Measurements from ENCODE around the gene HELB.

The HELB gene

DNA sequence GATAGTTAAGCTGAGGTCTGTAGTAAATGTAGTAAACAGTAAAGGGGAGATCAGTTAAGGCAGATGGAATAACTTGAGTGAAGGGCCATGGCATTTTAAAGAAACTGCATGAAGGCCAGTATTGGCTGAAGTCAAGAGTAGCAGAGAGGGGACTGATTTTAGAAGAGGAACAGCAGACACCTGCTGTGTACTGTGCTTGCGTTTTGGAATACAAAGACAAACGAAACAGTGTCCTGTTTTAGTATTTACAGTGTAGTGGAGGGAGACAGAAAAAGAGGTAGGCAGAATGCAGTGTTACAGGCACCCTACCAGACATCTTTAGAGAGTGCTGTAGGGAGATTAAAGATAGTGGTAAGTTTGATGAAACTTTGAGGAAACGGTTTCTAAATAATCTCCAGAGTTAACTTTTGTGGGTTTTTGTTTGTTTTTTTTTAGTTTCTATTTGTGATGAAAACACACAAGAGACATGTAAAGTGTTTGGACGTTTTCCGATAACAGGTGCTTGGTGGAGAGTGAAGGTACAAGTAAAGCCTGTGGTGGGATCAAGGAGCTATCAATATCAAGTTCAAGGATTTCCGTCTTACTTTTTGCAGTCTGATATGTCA is 2.1 kb downstream of the HELB start:
- DNase-seq, result no peak

- DNase-seq, result no peak
Measured at GRCh38 chr12:66309606-66310005, 7.3 kb downstream of the HELB start.

- DNase-seq, result no peak
Measured at GRCh38 chr12:66312189-66312588, 9.9 kb downstream of the HELB start.

GRCh38 chr12:66314278-66314677 is 12.0 kb downstream of the HELB start:
- DNase-seq, result no peak

DNA sequence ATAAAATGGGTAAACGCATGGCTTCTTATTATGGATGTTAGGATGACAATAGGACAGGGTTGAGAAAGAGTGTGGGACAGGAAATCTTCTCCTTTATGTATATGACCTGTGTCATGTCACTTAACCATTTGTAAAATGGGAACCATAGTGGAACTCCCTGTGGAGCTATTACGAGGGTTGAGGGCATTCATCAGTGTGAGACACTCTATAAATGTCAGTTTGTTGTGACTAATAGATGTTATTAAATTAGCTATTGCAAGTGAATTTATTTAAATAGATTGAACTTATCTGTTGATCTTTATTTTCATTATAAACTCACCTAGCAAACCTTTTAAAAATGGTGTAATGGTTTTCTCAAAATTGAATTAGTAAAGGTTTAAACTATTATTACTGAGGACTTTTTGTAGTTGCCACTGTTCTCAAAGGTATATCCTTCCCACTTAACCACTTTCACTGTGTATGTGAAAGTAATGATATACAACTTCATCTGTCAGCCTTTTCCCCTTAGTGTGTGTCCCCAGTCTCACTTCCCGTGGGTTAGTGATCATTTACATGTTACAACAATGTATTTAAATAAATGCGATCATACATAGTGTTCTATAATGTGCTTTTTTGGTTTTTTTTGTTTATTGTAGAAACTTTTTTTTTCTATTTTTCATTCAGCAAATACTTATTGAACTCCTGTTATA is 17.1 kb downstream of the HELB start:
- DNase-seq, result no peak

GRCh38 chr12:66320996-66321395 is 18.7 kb downstream of the HELB start:
- no peak for DNase-seq

DNA sequence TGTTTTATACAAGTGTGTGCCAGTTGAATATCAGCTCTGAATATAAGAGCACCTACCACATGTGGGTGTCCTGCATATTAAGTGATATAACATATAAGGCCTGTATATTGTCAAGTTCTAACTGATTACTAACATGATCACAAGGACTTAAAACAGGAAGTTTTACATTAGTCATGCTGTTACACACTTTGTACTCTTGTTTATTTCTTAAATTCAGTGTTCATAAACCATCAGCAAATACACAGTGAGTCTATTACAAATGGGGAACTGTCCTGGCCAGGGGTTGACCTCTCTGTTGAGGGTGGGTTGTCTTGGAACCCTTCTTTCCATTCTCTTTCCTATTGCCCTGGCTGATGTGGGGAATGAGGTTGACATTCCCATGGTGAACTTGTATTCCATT is 19.1 kb downstream of the HELB start:
- DNase-seq, result no peak

DNA sequence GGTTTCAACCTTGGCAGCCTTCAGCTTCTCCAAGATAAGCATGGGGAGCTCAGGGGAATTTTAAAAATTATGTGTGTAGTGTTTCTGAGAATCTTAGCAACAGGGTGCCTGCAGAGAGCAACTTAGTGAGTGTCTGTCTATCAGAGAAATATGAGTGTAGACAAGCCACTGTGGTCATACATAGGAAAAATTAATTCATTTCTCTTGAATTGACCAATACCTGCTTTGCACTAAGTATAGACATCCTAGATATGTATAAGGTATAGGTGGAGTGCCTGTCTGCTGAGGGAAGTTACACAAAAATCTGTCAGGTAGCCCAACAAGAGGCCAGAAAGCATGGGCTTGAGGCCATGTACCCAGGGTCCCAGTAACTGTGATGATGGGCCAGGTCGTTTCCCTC is 20.7 kb downstream of the HELB start:
- no peak for DNase-seq

DNA sequence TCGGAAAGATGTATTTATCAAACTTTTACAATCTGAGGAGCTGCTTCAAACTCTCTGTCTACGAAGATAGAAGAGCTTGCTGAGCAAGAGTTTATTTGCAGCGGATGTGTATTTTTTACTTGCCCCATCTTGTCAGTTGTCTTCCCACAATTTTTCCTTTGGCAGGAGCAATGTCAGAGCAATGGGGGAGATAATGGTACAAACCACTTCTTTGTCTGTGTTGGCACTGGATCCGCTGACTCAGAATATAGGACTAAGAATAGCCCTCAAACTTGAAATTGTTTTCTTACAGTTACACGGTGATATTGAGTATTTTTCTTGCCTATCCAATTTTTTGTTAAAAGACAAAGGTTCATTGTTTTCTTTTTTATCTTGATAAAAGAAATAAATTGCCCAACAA is 27.6 kb downstream of the HELB start:
- no peak for DNase-seq

DNA sequence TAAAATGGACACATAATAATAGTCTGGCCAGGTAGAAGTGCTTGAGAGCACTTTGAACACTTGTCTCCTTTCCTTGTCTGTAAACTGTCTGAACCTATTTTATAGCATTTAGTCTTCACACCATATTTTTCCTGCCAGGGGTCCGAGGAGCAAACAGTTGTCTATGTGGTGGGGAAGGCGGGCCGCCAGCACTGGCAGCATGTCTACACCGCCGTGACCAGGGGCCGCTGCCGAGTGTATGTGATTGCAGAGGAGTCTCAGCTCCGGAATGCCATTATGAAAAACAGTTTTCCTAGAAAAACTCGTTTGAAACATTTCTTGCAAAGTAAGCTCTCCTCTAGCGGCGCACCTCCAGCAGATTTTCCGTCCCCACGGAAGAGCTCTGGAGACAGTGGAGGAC is 28.7 kb downstream of the HELB start:
- no peak for DNase-seq

DNA sequence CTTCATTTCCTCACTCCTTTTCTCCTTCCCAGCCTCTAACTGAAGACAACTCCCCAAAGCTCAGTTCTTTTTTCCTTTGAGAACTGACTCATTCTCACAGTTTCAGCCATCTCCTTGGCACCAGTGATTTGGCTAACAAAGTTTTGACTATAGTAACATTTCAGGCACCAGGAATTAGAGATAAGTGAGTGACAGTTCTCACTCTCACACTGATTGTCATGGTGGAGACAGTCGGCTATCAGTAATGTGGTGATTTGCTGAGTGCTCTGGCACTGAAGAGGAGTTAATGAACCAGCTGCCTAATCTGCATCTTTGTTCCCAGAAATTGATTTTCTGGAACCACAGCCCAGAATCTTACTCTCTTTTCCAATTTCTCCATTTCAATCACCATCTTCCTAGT is 29.5 kb downstream of the HELB start:
- DNase-seq, result no peak

GRCh38 chr12:66335746-66336145 is 33.5 kb downstream of the HELB start:
- DNase-seq, result no peak

GRCh38 chr12:66337381-66338010 is 35.2 kb downstream of the HELB start:
- DNase-seq, result no peak

DNA sequence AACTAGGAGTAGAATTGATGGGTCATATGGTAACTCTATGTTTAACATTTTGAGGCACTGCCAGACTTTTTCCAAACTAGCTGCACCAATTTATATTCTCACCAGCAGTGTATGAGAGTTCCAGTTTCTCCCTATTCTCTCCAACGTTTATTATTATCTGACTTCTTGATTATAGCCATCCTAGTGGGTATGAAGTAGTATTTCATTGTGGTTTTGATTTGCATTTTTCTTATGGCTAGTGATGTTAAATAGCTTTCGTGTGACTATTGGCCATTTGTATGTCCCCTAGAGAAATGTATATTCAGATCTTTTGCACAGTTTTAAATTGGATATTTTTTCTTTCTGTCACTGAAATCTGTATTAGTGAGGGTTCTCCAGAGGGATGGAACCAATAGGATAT is 37.8 kb downstream of the HELB start:
- DNase-seq, result no peak

DNA sequence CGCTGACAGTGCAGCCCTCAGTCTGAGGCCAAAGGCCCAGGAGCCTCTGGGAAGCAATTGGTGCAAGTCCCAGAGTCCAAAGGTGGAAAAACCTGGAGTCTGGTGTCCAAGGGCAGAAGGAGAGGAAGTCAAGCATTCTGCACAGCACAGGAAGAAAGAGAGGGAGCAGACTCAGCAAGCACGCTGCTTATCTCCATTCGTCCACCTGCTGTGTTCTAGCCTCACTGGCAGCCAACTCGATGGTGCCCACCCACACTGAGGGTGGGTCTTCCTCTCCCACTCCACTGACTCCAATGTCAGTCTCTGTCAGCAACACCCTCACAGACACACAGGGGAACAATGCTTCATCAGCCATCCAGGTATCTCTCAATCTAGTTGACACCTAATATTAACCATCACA is 38.8 kb downstream of the HELB start:
- DNase-seq, result no peak

DNA sequence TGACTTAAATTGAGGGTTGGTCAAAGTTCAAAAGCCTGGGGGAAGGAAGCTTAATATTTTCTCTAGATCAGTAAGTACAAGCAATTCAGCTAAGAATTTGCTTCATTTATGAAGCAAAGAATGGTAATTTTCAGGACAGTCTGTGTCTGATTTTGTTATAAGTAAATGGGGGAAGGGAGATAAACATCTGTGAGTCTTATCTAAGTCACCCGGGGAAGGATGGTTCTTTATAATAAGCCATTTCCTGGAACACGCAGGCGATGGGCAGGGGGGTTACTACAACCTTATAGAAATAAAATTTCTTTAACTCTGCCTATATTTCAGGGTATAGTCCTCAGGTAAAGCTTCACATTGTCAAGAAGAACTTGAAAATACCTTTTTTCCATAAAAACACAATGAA is 42.9 kb downstream of the HELB start:
- DNase-seq, result no peak

GRCh38 chr12:66345956-66346355 is 43.7 kb downstream of the HELB start:
- no peak for DNase-seq

DNA sequence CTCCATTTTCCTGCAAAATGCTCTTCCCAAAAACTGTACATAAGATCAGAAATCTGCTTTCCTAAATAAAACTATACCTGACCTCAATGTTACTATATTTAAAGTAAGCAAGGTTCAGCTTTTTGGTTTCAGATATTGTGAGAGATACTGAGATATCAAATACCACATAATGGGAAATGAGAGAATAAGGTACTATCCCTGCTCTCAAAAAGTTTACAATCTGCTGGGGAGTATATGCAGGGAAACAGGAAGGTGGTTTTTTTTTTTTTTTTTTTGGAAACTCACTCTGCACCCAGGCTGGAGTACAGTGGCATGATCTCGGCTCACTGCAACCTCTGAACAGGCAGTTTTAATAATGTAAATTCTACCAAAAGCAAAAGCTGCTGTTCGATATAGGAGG is 49.0 kb downstream of the HELB start:
- no peak for DNase-seq

GRCh38 chr12:66352197-66352596 is 49.9 kb downstream of the HELB start:
- peak; percentile 37 for DNase-seq

- DNase-seq, result no peak
Measured at GRCh38 chr12:66352899-66353298, 50.6 kb downstream of the HELB start.

- no peak for DNase-seq
Measured at GRCh38 chr12:66354291-66354690, 52.0 kb downstream of the HELB start.

GRCh38 chr12:66359300-66359699 is 57.0 kb downstream of the HELB start:
- DNase-seq, result no peak

DNA sequence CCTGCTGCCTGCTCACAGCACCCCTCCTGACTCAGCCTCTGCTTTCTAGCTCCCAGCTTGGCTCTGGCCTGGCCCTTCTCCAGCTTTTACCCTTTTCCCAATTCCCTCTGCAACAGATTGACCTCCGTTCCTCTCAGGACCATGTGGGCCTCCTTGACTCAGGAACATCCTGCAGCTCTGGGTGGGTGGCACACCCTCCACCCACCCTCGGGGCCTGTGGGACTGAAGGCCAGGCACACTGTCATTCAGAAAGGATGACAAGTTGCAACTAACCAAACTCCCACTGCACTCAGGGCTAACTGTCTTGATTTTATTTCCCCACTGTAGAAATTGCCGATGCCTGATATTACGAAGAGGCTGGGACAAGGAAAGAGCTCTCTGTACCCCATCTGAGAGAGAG is 59.4 kb downstream of the HELB start:
- DNase-seq, result no peak

- peak; percentile 33 for DNase-seq
Measured at GRCh38 chr12:66365718-66366490, 63.6 kb downstream of the HELB start.
